ENCODE measurements around the gene SNED1. TPM values are rescaled to one million over a fixed set of nuclear protein-coding genes. Genes with fewer than 3 reads are reported as not detected.
"Not testable (repeated sequence)": the region's sequence is repeated elsewhere in the genome, so short reads cannot be mapped to it uniquely, and the experiment has no call there.

SNED1 gene
- total and polyA plus RNA-seq, 2 experiments from 2014 or later, result 6.1 to 29.4 TPM

GRCh38 chr2:240970816-240971215 lies 27.6 kb upstream of the SNED1 start:
- H3K9me2 ChIP-seq (ENCODE audit: insufficient read depth), result no peaks in the 10 kb centered on the region
- H3K27me3 ChIP-seq (replicated peaks; ENCODE audit: insufficient read depth), result peaks cover 2% of the 10 kb centered on the region; the same call in 1 of the 2 replicates
- no peak for DNase-seq
- peaks cover 17% of the 10 kb centered on the region for H3K4me1 ChIP-seq (ENCODE audit: insufficient read depth)
- H3K79me2 ChIP-seq (ENCODE audit: insufficient read depth), result no peaks in the 10 kb centered on the region
- H4K20me1 ChIP-seq (ENCODE audit: insufficient read depth), result no peaks in the 10 kb centered on the region
- no peaks in the 10 kb centered on the region for H3K36me3 ChIP-seq (ENCODE audit: low read depth)
- no peaks in the 10 kb centered on the region for H3F3A ChIP-seq (ENCODE audit: insufficient read depth)
- no peak overlapping the region for H2AFZ ChIP-seq
- no peak overlapping the region for H3K27ac ChIP-seq
- H3K4me2 ChIP-seq (ENCODE audit: unreplicated experiment), result no peak overlapping the region
- in situ Hi-C loops (cut with MboI), result no loop called here
- no peak for TF ChIP-seq EZH2 (IDR thresholded peaks at IDR 0.05; ENCODE audit: insufficient read depth, poor library complexity, severe bottlenecking)
- TF ChIP-seq EZH2phosphoT487 (IDR thresholded peaks at IDR 0.05; ENCODE audit: insufficient read depth, low read depth), result no peak
- no peaks in the 10 kb centered on the region for H3K9me3 ChIP-seq (ENCODE audit: low read depth)
- 82 to 85% methylated on average over 15 of the region's 15 CpGs for WGBS, 2 experiments (ENCODE audit: low coverage in 1 of 2, low lambda C conversion rate in 2 of 2, missing lambda C conversion rate in 2 of 2)
- no peak overlapping the region for H3K4me3 ChIP-seq
- no peak overlapping the region for H3K9ac ChIP-seq

- Histone ChIP-seq H3K9me3 (ENCODE audit: low read depth) (no peaks in the 10 kb centered on the region), H3K4me2 (ENCODE audit: unreplicated experiment) (peak overlapping the region; percentile 26), H3K36me3 (ENCODE audit: low read depth) (no peaks in the 10 kb centered on the region), H3F3A (ENCODE audit: insufficient read depth) (no peaks in the 10 kb centered on the region), H2AFZ (no peak overlapping the region), H3K4me1 (ENCODE audit: insufficient read depth) (peaks cover 17% of the 10 kb centered on the region), H3K9ac (peak overlapping the region; percentile 71), H3K27ac (no peak overlapping the region), H4K20me1 (ENCODE audit: insufficient read depth) (no peaks in the 10 kb centered on the region), H3K4me3 (no peak overlapping the region), H3K79me2 (ENCODE audit: insufficient read depth) (no peaks in the 10 kb centered on the region), H3K9me2 (ENCODE audit: insufficient read depth) (no peaks in the 10 kb centered on the region), H3K27me3 (replicated peaks; ENCODE audit: insufficient read depth) (peaks cover 4% of the 10 kb centered on the region; the same call in 1 of the 2 replicates)
- TF ChIP-seq EZH2 (IDR thresholded peaks at IDR 0.05; ENCODE audit: insufficient read depth, poor library complexity, severe bottlenecking) (no peak), EZH2phosphoT487 (IDR thresholded peaks at IDR 0.05; ENCODE audit: insufficient read depth, low read depth) (no peak)
- in situ Hi-C loops (cut with MboI), result no loop called here
- 17 to 22% methylated on average over 10 to 11 of the region's 11 CpGs for WGBS, 2 experiments (ENCODE audit: low coverage in 1 of 2, low lambda C conversion rate in 2 of 2, missing lambda C conversion rate in 2 of 2)
- no peak for DNase-seq
Measured at GRCh38 chr2:240972201-240972600, 26.2 kb upstream of the SNED1 start.

GRCh38 chr2:240972636-240973521 lies 25.5 kb upstream of the SNED1 start:
- H3K36me3 ChIP-seq (ENCODE audit: low read depth), result no peaks in the 10 kb centered on the region
- peak overlapping the region; percentile 46; the same call in 1 of the 2 replicates for H2AFZ ChIP-seq
- H4K20me1 ChIP-seq (ENCODE audit: insufficient read depth), result no peaks in the 10 kb centered on the region
- H3K4me2 ChIP-seq (ENCODE audit: unreplicated experiment), result peak overlapping the region; percentile 26
- H3K4me3 ChIP-seq, result 0 out of 2 replicates have a peak overlapping the region, but pooled peaks have one; percentile 32
- H3F3A ChIP-seq (ENCODE audit: insufficient read depth), result no peaks in the 10 kb centered on the region
- in situ Hi-C loops (cut with MboI), result no loop called here
- H3K9me3 ChIP-seq (ENCODE audit: low read depth), result no peaks in the 10 kb centered on the region
- 5 to 7% methylated on average over 14 to 17 of the region's 17 CpGs for WGBS, 2 experiments (ENCODE audit: low coverage in 1 of 2, low lambda C conversion rate in 2 of 2, missing lambda C conversion rate in 2 of 2)
- H3K27ac ChIP-seq, result peak overlapping the region; percentile 73
- TF ChIP-seq EZH2phosphoT487 (IDR thresholded peaks at IDR 0.05; ENCODE audit: insufficient read depth, low read depth) (no peak), EZH2 (IDR thresholded peaks at IDR 0.05; ENCODE audit: insufficient read depth, poor library complexity, severe bottlenecking) (no peak)
- peak overlapping the region; percentile 71 for H3K9ac ChIP-seq
- no peaks in the 10 kb centered on the region for H3K79me2 ChIP-seq (ENCODE audit: insufficient read depth)
- peak; percentile 86 for DNase-seq
- H3K9me2 ChIP-seq (ENCODE audit: insufficient read depth), result no peaks in the 10 kb centered on the region
- H3K4me1 ChIP-seq (ENCODE audit: insufficient read depth), result peaks cover 17% of the 10 kb centered on the region
- H3K27me3 ChIP-seq (replicated peaks; ENCODE audit: insufficient read depth), result peaks cover 4% of the 10 kb centered on the region; the same call in 1 of the 2 replicates

GRCh38 chr2:240974771-240975572 lies 23.4 kb upstream of the SNED1 start:
- Histone ChIP-seq H2AFZ (no peak overlapping the region), H3K9ac (no peak overlapping the region), H3K4me3 (no peak overlapping the region), H3K4me1 (ENCODE audit: insufficient read depth) (peaks cover 17% of the 10 kb centered on the region), H3K4me2 (ENCODE audit: unreplicated experiment) (no peak overlapping the region), H3K27me3 (replicated peaks; ENCODE audit: insufficient read depth) (peaks cover 4% of the 10 kb centered on the region; the same call in 1 of the 2 replicates), H3K9me2 (ENCODE audit: insufficient read depth) (no peaks in the 10 kb centered on the region), H3K36me3 (ENCODE audit: low read depth) (no peaks in the 10 kb centered on the region), H3K9me3 (ENCODE audit: low read depth) (no peaks in the 10 kb centered on the region), H3K79me2 (ENCODE audit: insufficient read depth) (no peaks in the 10 kb centered on the region), H3K27ac (no peak overlapping the region), H4K20me1 (ENCODE audit: insufficient read depth) (no peaks in the 10 kb centered on the region), H3F3A (ENCODE audit: insufficient read depth) (no peaks in the 10 kb centered on the region)
- TF ChIP-seq EZH2 (IDR thresholded peaks at IDR 0.05; ENCODE audit: insufficient read depth, poor library complexity, severe bottlenecking) (no peak), EZH2phosphoT487 (IDR thresholded peaks at IDR 0.05; ENCODE audit: insufficient read depth, low read depth) (no peak)
- in situ Hi-C loops (cut with MboI), result no loop called here
- WGBS, 2 experiments (ENCODE audit: low coverage in 1 of 2, low lambda C conversion rate in 2 of 2, missing lambda C conversion rate in 2 of 2), result 67 to 68% methylated on average over 10 of the region's 10 CpGs
- DNase-seq, result peak; percentile 62

GRCh38 chr2:240975903-240976302 lies 22.5 kb upstream of the SNED1 start:
- H3K27me3 ChIP-seq (replicated peaks; ENCODE audit: insufficient read depth); H2AFZ ChIP-seq; H3K9me2 ChIP-seq (ENCODE audit: insufficient read depth); H3K36me3 ChIP-seq (ENCODE audit: low read depth); in situ Hi-C loops (cut with MboI); H4K20me1 ChIP-seq (ENCODE audit: insufficient read depth); H3K4me3 ChIP-seq; H3K4me2 ChIP-seq (ENCODE audit: unreplicated experiment); H3K9ac ChIP-seq; H3F3A ChIP-seq (ENCODE audit: insufficient read depth); H3K9me3 ChIP-seq (ENCODE audit: low read depth); DNase-seq; H3K27ac ChIP-seq; H3K79me2 ChIP-seq (ENCODE audit: insufficient read depth): not testable (repeated sequence)
- WGBS, 2 experiments (ENCODE audit: low coverage in 1 of 2, low lambda C conversion rate in 2 of 2, missing lambda C conversion rate in 2 of 2), result 75 to 77% methylated on average over 4 of the region's 4 CpGs
- H3K4me1 ChIP-seq (ENCODE audit: insufficient read depth), result peaks cover 17% of the 10 kb centered on the region

Data from GM23248 (cell line).